ENCODE data around the gene CACNA1B.
"Not testable (repeated sequence)": the region's sequence is repeated elsewhere in the genome, so short reads cannot be mapped to it uniquely, and the experiment has no call there.

CACNA1B gene

DNA sequence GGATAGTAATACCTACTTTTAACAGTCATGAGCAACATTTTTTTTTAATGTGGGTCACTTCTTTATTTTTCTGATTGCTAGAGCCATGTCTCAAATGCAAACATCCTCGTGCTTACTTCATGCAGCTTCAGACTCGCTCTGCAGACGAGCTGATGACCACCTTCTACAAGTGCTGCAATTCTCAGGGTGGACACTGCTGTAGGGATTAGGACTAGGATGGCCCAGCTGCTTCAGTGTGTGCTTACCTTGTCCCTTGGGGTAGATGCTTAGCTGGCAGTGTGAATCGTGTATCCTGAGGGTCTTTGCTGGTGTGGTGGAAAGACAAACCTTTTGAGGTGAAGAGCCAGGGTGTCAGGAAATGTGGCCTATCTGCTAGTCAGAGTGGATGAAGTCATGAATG lies 251.7 kb downstream of the CACNA1B start:
- H3K9ac ChIP-seq (ENCODE audit: low read length); H3K4me3 ChIP-seq (ENCODE audit: low read length); H3K27me3 ChIP-seq (ENCODE audit: control insufficient read depth, insufficient read depth, low read length); H3K36me3 ChIP-seq (ENCODE audit: control insufficient read depth, insufficient read depth, low read length); H3K4me1 ChIP-seq (ENCODE audit: control insufficient read depth, insufficient read depth, low read length); H3K9me3 ChIP-seq (ENCODE audit: control insufficient read depth, low read length): not testable (repeated sequence)

GRCh38 chr9:138132946-138133705 lies 255.5 kb downstream of the CACNA1B start:
- H3K9ac ChIP-seq (ENCODE audit: low read length); H3K9me3 ChIP-seq (ENCODE audit: control insufficient read depth, low read length); H3K4me1 ChIP-seq (ENCODE audit: control insufficient read depth, insufficient read depth, low read length); H3K27me3 ChIP-seq (ENCODE audit: control insufficient read depth, insufficient read depth, low read length); H3K4me3 ChIP-seq (ENCODE audit: low read length); H3K36me3 ChIP-seq (ENCODE audit: control insufficient read depth, insufficient read depth, low read length): not testable (repeated sequence)

- H3K9me3 ChIP-seq (ENCODE audit: control insufficient read depth, low read length); H3K36me3 ChIP-seq (ENCODE audit: control insufficient read depth, insufficient read depth, low read length); H3K9ac ChIP-seq (ENCODE audit: low read length); H3K4me1 ChIP-seq (ENCODE audit: control insufficient read depth, insufficient read depth, low read length); H3K27me3 ChIP-seq (ENCODE audit: control insufficient read depth, insufficient read depth, low read length); H3K4me3 ChIP-seq (ENCODE audit: low read length): not testable (repeated sequence)
Measured at GRCh38 chr9:138134581-138134980, 257.0 kb downstream of the CACNA1B start.

DNA sequence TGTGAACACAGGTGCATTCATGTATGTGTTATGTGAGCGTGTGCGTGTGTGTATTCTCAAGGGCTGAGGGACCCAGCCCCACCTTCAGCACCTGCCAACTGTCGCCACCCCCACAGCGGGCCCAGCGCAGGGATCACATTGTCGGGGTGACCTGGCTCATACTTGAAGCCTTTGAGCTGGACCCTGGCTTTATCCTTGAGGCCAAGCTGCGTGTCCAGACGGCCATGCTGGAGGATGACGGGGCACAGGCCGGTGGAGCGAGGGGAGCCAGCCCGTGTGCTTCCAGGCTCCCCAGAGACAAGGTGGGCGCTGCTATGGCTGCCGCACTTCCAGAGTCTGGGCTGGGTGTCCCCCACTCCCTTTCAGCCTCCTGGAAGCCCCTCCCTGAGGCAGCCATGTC lies 261.5 kb downstream of the CACNA1B start:
- H3K36me3 ChIP-seq (ENCODE audit: control insufficient read depth, insufficient read depth, low read length); H3K27me3 ChIP-seq (ENCODE audit: control insufficient read depth, insufficient read depth, low read length); H3K4me1 ChIP-seq (ENCODE audit: control insufficient read depth, insufficient read depth, low read length); H3K4me3 ChIP-seq (ENCODE audit: low read length); H3K9me3 ChIP-seq (ENCODE audit: control insufficient read depth, low read length); H3K9ac ChIP-seq (ENCODE audit: low read length): not testable (repeated sequence)

DNA sequence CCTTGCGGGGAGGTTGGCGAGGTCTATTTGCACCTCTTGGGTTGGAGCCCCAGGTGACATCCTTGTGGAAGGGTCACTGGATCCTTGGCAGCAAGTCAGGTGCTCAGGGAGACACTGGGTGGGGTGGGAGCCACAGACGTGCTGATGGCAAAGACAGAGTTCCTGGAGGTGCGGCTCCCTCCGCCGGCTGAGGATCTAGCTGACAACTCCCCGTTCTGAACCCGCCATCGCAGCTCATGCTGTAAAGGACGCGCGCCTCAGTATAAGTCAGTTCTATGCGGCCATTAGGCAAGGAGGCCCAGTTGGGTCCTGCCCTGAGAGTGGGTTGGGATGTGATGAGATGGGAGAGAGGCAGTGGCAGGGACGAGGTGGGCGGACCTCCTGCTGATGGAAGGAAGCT lies 263.4 kb downstream of the CACNA1B start:
- not testable (repeated sequence) for H3K36me3 ChIP-seq (ENCODE audit: control insufficient read depth, insufficient read depth, low read length); H3K9me3 ChIP-seq (ENCODE audit: control insufficient read depth, low read length); H3K4me3 ChIP-seq (ENCODE audit: low read length); H3K4me1 ChIP-seq (ENCODE audit: control insufficient read depth, insufficient read depth, low read length); H3K27me3 ChIP-seq (ENCODE audit: control insufficient read depth, insufficient read depth, low read length); H3K9ac ChIP-seq (ENCODE audit: low read length)

GRCh38 chr9:138142528-138143244 lies 265.1 kb downstream of the CACNA1B start:
- H3K4me1 ChIP-seq (ENCODE audit: control insufficient read depth, insufficient read depth, low read length); H3K4me3 ChIP-seq (ENCODE audit: low read length); H3K36me3 ChIP-seq (ENCODE audit: control insufficient read depth, insufficient read depth, low read length); H3K9ac ChIP-seq (ENCODE audit: low read length); H3K27me3 ChIP-seq (ENCODE audit: control insufficient read depth, insufficient read depth, low read length); H3K9me3 ChIP-seq (ENCODE audit: control insufficient read depth, low read length): not testable (repeated sequence)

GRCh38 chr9:138143491-138143890 lies 265.9 kb downstream of the CACNA1B start:
- not testable (repeated sequence) for H3K27me3 ChIP-seq (ENCODE audit: control insufficient read depth, insufficient read depth, low read length); H3K36me3 ChIP-seq (ENCODE audit: control insufficient read depth, insufficient read depth, low read length); H3K9me3 ChIP-seq (ENCODE audit: control insufficient read depth, low read length); H3K4me1 ChIP-seq (ENCODE audit: control insufficient read depth, insufficient read depth, low read length); H3K9ac ChIP-seq (ENCODE audit: low read length); H3K4me3 ChIP-seq (ENCODE audit: low read length)

DNA sequence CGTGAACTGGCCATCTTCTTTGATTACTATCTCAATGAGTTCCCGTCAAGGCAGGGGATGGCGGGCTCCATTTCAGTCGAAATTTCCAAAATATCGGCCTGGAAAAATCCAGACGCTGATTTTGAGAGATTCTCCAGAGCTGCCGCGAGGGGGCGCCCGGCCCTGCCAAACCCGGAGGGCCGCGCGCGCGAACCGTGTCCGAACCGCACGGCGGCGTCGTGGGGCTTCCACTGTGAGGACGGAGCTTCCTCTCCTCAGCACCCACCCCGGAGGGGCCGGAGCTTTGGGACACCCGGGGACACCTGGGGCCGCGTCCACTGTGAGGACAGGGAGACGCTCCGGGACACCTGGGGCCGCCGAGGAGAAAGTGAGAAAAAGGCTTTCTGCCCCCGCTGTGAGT lies 270.0 kb downstream of the CACNA1B start:
- H3K27me3 ChIP-seq (ENCODE audit: control insufficient read depth, insufficient read depth, low read length); H3K9me3 ChIP-seq (ENCODE audit: control insufficient read depth, low read length); H3K4me3 ChIP-seq (ENCODE audit: low read length); H3K9ac ChIP-seq (ENCODE audit: low read length); H3K4me1 ChIP-seq (ENCODE audit: control insufficient read depth, insufficient read depth, low read length); H3K36me3 ChIP-seq (ENCODE audit: control insufficient read depth, insufficient read depth, low read length): not testable (repeated sequence)

GRCh38 chr9:138149672-138150656 lies 272.4 kb downstream of the CACNA1B start:
- not testable (repeated sequence) for H3K36me3 ChIP-seq (ENCODE audit: control insufficient read depth, insufficient read depth, low read length); H3K9me3 ChIP-seq (ENCODE audit: control insufficient read depth, low read length); H3K4me1 ChIP-seq (ENCODE audit: control insufficient read depth, insufficient read depth, low read length); H3K27me3 ChIP-seq (ENCODE audit: control insufficient read depth, insufficient read depth, low read length); H3K4me3 ChIP-seq (ENCODE audit: low read length)
- H3K9ac ChIP-seq (ENCODE audit: low read length), result peak overlapping the region; percentile 55

DNA sequence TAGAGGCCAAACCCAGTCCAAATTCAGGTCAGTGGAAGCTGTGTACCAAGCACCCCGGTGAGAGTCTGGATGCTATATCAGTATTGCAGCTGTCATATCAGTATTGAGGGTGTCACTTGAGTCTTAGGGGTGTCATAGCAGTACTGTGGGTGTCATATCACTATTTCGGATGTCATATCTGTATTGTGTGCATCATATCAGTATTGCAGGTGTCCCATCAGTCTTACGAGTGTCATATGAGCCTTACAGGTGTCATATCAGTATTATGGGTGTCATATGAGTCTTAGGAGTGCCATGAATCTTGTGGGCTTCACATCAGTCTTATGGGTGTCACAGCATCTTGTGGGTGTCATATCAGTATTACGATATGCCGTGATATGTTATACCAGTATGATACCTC lies 278.2 kb downstream of the CACNA1B start:
- not testable (repeated sequence) for H3K9me3 ChIP-seq (ENCODE audit: control insufficient read depth, low read length); H3K36me3 ChIP-seq (ENCODE audit: control insufficient read depth, insufficient read depth, low read length); H3K9ac ChIP-seq (ENCODE audit: low read length)

DNA sequence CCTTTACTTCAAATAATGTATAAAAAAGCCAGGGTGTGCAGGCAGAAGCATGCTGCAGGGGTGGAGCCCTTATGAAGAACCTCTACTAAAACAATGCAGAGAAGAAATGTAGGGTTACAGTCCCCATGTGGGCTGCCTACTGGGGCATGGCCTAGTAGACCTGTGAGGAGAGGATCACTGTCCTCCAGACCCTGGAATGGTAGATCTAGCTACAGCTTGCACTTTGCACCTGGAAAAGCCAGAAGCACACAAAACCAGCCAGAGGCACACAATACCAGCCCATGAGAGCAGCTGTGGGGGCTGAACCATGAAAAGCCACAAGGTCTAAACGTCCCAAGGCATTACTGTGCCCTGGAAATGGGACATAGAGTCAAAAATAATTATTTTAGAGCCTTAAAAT lies 289.2 kb downstream of the CACNA1B start:
- not testable (repeated sequence) for H3K36me3 ChIP-seq (ENCODE audit: control insufficient read depth, insufficient read depth, low read length); H3K9ac ChIP-seq (ENCODE audit: low read length); H3K27me3 ChIP-seq (ENCODE audit: control insufficient read depth, insufficient read depth, low read length); H3K9me3 ChIP-seq (ENCODE audit: control insufficient read depth, low read length); H3K4me3 ChIP-seq (ENCODE audit: low read length); H3K4me1 ChIP-seq (ENCODE audit: control insufficient read depth, insufficient read depth, low read length)

More for the DNA sequence above, 278.2 kb downstream of the CACNA1B start:
- H3K27me3 ChIP-seq (ENCODE audit: control insufficient read depth, insufficient read depth, low read length); H3K4me3 ChIP-seq (ENCODE audit: low read length); H3K4me1 ChIP-seq (ENCODE audit: control insufficient read depth, insufficient read depth, low read length): not testable (repeated sequence)
